NCI-H2171 (cell line): Measurements from ENCODE around the gene SCN8A.
"Not testable (repeated sequence)": the region's sequence is repeated elsewhere in the genome, so short reads cannot be mapped to it uniquely, and the experiment has no call there.

Experiments
- DNase-seq: peaks from one replicate; lab custom pipeline; 2025; lab: John Stamatoyannopoulos, UW

SCN8A gene

GRCh38 chr12:51591016-51591901 is at the start of gene SCN8A:
Gene SCN8A (plus strand): TSS chr12:51591233. CDS start chr12:51662818, 71,585 bp downstream.
- DNase-seq, result peak; percentile 94

- no peak for DNase-seq
Measured at GRCh38 chr12:51546097-51546496, 44.9 kb upstream of the SCN8A start.

- DNase-seq, result no peak
Measured at GRCh38 chr12:51547606-51548005, 43.4 kb upstream of the SCN8A start.

GRCh38 chr12:51548241-51548640 is 42.8 kb upstream of the SCN8A start:
- DNase-seq, result no peak

GRCh38 chr12:51549637-51550036 is 41.4 kb upstream of the SCN8A start:
- DNase-seq, result peak; percentile 55

- DNase-seq, result not testable (repeated sequence)
Measured at GRCh38 chr12:51568271-51569032, 22.6 kb upstream of the SCN8A start.

GRCh38 chr12:51579321-51579850 is 11.6 kb upstream of the SCN8A start:
- no peak for DNase-seq

- DNase-seq, result no peak
Measured at GRCh38 chr12:51589060-51589459, 2.0 kb upstream of the SCN8A start.

- no peak for DNase-seq
Measured at GRCh38 chr12:51589557-51590176, 1.4 kb upstream of the SCN8A start.

GRCh38 chr12:51590347-51591015 is 552 bp upstream of the SCN8A start:
- DNase-seq, result peak; percentile 94

- no peak for DNase-seq
Measured at GRCh38 chr12:51592034-51592705, 1.1 kb downstream of the SCN8A start.

- DNase-seq, result no peak
Measured at GRCh38 chr12:51593021-51593420, 2.0 kb downstream of the SCN8A start.

- DNase-seq, result no peak
Measured at GRCh38 chr12:51593539-51593938, 2.5 kb downstream of the SCN8A start.

GRCh38 chr12:51598156-51598555 is 7.1 kb downstream of the SCN8A start:
- DNase-seq, result no peak

GRCh38 chr12:51600721-51601120 is 9.7 kb downstream of the SCN8A start:
- no peak for DNase-seq

GRCh38 chr12:51601241-51601640 is 10.2 kb downstream of the SCN8A start:
- DNase-seq, result no peak

GRCh38 chr12:51605896-51606295 is 14.9 kb downstream of the SCN8A start:
- not testable (repeated sequence) for DNase-seq

GRCh38 chr12:51607197-51607596 is 16.2 kb downstream of the SCN8A start:
- DNase-seq, result not testable (repeated sequence)

- no peak for DNase-seq
Measured at GRCh38 chr12:51620448-51620847, 29.4 kb downstream of the SCN8A start.

GRCh38 chr12:51621156-51621922 is 30.3 kb downstream of the SCN8A start:
- no peak for DNase-seq
